HG03460 (cell line): ENCODE data around the gene MAPT.

Experiments
- ATAC-seq: cut with Tn5 transposase; IDR thresholded peaks from one replicate; pipeline ENCODE4 v1.9.1; 2021; ENCODE audit not compliant: unreplicated experiment

Gene MAPT

DNA sequence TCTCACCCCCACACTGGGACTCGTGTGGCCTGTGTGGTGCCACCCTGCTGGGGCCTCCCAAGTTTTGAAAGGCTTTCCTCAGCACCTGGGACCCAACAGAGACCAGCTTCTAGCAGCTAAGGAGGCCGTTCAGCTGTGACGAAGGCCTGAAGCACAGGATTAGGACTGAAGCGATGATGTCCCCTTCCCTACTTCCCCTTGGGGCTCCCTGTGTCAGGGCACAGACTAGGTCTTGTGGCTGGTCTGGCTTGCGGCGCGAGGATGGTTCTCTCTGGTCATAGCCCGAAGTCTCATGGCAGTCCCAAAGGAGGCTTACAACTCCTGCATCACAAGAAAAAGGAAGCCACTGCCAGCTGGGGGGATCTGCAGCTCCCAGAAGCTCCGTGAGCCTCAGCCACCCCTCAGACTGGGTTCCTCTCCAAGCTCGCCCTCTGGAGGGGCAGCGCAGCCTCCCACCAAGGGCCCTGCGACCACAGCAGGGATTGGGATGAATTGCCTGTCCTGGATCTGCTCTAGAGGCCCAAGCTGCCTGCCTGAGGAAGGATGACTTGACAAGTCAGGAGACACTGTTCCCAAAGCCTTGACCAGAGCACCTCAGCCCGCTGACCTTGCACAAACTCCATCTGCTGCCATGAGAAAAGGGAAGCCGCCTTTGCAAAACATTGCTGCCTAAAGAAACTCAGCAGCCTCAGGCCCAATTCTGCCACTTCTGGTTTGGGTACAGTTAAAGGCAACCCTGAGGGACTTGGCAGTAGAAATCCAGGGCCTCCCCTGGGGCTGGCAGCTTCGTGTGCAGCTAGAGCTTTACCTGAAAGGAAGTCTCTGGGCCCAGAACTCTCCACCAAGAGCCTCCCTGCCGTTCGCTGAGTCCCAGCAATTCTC lies 132.1 kb downstream of the MAPT start:
- ATAC-seq, result no peak

- no peak for ATAC-seq
Observed at GRCh38 chr17:46027048-46027975, 133.0 kb downstream of the MAPT start.

DNA sequence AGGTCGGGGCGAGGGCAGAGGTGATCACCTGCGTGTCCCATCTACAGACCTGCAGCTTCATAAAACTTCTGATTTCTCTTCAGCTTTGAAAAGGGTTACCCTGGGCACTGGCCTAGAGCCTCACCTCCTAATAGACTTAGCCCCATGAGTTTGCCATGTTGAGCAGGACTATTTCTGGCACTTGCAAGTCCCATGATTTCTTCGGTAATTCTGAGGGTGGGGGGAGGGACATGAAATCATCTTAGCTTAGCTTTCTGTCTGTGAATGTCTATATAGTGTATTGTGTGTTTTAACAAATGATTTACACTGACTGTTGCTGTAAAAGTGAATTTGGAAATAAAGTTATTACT lies 133.6 kb downstream of the MAPT start:
- no peak for ATAC-seq

DNA sequence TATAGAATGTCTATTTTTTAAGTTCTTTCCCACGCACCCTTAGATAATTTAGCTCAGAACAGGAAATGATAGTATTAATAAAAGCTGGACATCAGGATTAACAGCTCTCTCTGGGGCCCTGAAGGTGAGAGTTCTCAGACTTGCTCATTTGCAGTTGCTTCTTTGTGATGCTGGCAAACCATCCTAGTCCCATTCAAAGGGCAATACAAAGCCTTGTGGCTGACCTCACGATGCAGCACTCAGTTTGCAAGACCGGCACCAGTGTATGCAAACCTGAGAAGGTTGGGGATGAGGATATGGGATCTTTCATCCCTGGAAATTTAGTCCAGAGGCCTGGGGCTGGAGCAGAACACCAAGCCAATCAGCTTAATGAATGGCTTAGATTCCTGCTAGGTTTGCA lies 134.0 kb downstream of the MAPT start:
- ATAC-seq, result no peak

- no peak for ATAC-seq
Observed at GRCh38 chr17:46028981-46029565, 134.7 kb downstream of the MAPT start.

GRCh38 chr17:46029627-46030026 lies 135.3 kb downstream of the MAPT start:
- ATAC-seq, result no peak

DNA sequence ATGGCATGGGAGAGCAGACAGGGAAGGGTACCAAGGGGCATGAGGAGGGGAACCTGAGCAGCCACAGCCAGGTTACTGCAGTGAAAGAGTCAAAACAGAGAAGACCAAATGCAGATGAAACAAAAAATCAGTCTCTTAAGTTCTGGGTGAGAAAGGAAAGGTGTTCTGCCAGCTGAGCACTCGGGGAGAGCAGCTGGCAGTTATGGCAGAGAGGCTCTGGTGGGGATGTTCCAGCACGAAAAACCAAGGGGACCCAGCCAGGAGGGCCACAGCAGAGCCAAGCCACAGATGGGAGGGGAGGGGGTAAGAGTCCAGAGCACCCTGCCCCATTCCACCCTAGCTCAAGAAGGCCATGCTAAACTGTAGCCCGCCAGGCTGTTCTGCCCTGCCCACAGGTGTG lies 136.4 kb downstream of the MAPT start:
- ATAC-seq, result no peak

GRCh38 chr17:46031440-46031839 lies 137.1 kb downstream of the MAPT start:
- ATAC-seq, result no peak

DNA sequence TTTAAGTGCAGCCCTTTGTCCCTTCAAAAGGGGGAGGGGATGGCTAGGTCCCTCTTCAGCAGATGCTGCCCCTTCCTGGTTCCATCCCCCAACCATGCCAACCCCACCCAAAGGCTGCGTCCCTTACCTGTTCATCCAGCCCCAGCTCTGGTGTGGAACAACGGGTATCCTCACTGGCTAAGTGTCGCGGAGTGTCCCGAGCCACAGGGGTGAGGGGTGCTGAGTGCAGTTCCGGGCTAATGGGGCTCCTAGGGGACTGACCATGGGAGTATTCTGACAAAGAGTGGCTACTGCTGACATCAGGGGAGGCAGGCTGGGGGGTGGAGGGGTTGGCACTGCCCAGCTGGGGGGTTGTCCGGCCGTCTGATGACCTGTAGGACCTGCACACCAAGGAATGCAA lies 137.6 kb downstream of the MAPT start:
- no peak for ATAC-seq

- no peak for ATAC-seq
Observed at GRCh38 chr17:46032909-46033308, 138.6 kb downstream of the MAPT start.

DNA sequence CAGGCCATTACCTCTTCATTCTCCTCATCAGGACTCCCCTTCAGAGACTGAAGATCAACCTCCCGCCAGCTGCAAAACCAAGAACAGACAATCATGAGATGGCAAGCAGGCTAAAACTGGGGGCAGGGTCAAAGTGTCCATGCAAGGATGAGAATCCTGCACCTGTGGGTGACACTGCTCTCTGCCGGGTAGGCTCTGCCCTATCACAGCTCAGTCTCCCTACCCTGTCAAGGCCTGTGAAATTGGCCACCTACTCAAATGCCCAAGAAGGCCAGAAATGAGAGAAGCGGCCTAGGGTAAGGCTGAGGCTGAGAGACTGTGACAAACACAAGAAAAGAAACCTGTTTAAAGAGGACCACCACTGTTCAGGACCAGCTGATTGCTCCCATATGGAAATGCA lies 139.0 kb downstream of the MAPT start:
- no peak for ATAC-seq

DNA sequence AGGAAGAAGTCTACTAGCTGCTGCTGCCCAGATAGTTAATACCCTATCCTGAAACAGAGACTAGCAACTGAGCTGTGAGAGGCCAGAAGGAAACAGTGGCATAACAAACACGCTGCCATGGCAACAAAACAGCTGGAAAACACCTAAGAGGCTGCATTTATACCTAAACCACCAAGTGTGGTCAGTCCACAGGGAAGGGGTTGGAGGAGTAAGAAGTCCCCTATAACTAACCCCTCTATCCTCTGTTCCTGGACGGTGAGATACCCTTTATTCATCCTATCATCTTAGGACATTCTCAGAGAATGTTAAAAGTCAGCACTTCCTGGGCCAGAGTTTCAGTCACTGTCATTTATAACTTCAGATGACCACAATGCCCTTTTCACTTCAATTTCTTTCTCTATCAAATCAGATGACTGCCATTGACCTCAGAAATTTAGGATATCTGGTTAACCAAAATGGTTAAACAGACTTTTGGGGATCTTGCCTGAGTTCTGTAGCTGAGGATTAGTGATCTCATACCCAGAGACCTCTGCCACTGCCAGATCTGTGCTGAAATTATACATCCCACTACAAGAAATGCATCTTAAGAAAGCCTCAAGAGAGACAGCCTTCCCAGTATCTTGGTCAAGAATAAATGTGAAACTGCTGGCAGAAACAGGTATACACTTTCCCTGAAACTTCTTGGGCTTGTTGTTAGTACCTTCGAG lies 140.9 kb downstream of the MAPT start:
- no peak for ATAC-seq

DNA sequence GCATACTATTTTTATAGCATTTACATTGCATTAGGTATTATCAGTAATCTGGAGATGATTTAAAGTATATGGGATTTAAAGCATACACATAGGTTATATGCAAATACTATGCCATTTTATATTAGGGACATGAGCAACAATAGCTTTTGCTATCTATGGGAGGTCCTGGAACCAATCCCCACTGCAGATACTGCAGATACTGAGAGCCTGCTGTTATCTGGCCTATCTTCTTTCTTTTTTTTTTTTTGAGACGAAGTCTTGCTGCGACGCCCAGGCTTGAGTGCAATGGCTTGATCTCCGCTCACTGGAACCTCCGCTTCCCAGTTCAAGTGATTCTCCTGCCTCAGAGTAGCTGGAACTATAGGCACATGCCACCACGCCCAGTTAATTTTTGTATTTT lies 142.1 kb downstream of the MAPT start:
- ATAC-seq, result no peak

DNA sequence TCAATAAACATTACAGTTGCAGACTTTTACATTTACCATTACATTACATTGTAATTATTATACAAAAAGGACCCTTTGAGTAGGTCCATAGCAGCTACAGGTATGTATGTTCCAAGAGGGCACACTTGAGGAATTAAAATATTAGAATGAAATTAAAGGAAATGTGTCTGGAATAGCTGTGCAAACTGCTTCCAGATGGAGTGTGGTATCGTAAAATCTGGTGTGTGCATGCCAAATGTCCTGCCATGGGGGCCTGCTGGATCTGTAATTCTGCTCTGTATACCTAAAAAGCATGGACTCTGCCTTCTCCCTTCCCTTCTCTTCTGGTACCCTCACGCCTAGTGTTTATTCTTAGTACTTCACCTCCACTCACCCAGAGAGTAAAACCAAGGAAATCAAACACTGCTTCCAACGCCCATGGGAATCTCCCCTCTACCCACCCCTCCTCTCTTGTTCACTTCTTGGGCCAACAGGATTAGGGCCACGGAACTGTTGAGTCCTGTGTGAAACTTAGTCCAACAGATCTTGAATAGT lies 143.4 kb downstream of the MAPT start:
- ATAC-seq, result no peak

DNA sequence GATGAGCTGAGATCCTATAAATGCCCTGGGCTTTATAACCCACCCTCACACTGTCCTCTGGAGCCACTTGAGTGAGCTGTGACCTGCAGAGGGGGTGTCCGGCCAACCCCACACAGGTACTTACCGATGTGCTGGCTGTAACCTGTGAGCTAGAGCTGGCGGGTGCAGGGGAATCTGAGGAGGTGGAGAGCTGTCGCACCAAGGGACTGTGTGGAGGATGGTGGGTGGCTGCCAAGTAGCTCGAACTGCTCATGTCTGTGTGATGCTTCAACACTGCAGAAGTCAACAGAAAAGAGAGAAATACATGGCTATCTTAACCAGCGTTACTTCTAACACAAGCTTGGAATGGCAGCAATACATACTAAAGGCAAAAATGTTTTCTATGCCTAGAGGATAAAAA lies 144.1 kb downstream of the MAPT start:
- ATAC-seq, result no peak

GRCh38 chr17:46038937-46039336 lies 144.6 kb downstream of the MAPT start:
- ATAC-seq, result no peak

- ATAC-seq, result no peak
Observed at GRCh38 chr17:46039592-46040186, 145.3 kb downstream of the MAPT start.

- ATAC-seq, result no peak
Observed at GRCh38 chr17:46042246-46042645, 147.9 kb downstream of the MAPT start.

- no peak for ATAC-seq
Observed at GRCh38 chr17:46042925-46043324, 148.6 kb downstream of the MAPT start.

DNA sequence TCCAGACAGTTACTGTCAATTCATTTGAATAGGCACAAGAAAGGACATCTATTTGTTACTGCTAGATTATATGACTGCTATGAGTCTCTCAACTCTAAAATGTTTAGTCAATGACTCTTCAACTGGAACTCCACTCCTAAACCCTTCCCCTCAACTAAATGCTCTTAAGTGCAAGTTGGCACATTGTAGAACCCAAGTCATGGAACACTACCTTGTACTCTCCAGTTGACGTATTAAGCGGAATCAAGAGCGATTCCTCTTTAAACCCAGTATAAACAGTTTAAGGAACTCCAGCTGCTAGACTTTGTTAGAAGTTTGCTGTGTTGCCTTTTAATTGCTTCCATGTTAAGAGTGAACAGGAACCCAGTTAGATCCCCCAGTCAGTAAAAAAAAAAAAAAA lies 149.3 kb downstream of the MAPT start:
- no peak for ATAC-seq
